ENCODE results near the gene SH2D5. TPM values are rescaled to one million over a fixed set of nuclear protein-coding genes. Genes with fewer than 3 reads are reported as not detected.

SH2D5 gene
- total RNA-seq, 2 experiments from 2014 or later = 0.68 TPM; not detected in 1

- BruUV-seq (replicated peaks) = no TSS peak
Observed at GRCh38 chr1:20725189-20726117, 7.0 kb downstream of the SH2D5 start.

DNA sequence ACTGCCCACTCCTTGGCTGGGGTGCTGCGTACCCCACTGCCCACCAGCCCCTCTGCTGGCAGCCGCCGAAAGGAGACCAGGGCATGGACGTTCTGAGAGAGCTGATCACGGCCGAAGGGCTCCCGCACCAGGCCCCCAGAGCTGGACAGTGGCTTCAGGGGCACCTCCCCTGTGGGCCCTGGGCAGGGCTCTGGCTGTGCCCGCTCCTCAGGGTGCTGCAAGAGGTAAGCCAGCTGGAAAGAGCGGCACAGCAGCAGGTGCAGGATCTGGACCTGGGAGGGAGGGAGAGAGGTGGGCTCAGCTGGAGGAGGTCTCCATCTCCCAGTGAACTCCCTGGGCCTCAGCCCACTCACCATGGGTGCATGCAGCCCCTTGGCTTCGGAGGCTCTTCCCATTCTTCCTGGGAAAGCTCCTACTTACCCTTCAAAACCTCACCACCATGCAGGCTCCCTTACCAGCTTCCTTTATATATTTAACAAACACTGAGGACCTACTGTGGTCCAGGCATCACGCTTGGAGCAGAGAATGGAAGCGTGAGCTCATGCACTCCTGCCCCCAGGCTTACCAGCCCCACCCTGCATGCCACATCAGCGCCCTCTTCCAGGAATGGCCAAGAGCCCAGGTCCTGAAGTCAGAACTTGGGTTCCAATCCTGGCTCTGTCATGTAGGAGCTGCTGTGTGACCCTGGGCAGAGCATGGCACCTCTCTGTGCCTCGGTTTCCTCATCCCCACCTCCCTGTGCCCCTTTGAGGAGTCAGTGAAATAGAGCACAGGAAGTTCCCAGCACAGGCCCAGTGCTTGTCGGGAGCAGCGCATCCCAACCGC lies 7.9 kb downstream of the SH2D5 start:
- CTCF ChIA-PET (ENCODE audit: unreplicated experiment) = no interaction called here
- H4K20me1 ChIP-seq (ENCODE audit: insufficient read depth, low read length) = no peaks in the 10 kb centered on the region
- TF ChIP-seq, protein P1, sequence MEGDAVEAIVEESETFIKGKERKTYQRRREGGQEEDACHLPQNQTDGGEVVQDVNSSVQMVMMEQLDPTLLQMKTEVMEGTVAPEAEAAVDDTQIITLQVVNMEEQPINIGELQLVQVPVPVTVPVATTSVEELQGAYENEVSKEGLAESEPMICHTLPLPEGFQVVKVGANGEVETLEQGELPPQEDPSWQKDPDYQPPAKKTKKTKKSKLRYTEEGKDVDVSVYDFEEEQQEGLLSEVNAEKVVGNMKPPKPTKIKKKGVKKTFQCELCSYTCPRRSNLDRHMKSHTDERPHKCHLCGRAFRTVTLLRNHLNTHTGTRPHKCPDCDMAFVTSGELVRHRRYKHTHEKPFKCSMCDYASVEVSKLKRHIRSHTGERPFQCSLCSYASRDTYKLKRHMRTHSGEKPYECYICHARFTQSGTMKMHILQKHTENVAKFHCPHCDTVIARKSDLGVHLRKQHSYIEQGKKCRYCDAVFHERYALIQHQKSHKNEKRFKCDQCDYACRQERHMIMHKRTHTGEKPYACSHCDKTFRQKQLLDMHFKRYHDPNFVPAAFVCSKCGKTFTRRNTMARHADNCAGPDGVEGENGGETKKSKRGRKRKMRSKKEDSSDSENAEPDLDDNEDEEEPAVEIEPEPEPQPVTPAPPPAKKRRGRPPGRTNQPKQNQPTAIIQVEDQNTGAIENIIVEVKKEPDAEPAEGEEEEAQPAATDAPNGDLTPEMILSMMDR (conservative IDR thresholded peaks at IDR 0.05; ENCODE audit: low read length) = no peak
- no peak for TF ChIP-seq EZH2phosphoT487 (IDR thresholded peaks at IDR 0.05; ENCODE audit: borderline replicate concordance, low read depth, low read length)

More at GRCh38 chr1:20725189-20726117, 7.0 kb downstream of the SH2D5 start:
- no peak overlapping the region for H3K4me3 ChIP-seq (ENCODE audit: low read depth, low read length, poor library complexity, severe bottlenecking)
- no peak for DNase-seq (ENCODE audit: low spot score)
- ChIA-PET POLR2A (no interaction called here), CTCF (ENCODE audit: unreplicated experiment) (no interaction called here)
- no peaks in the 10 kb centered on the region for H3K79me2 ChIP-seq (ENCODE audit: insufficient read depth, low read depth, low read length)
- H3K4me2 ChIP-seq (ENCODE audit: low read length) = no peak overlapping the region
- intact Hi-C loops (cut with micrococcal nuclease; ENCODE audit: unreplicated experiment) = no loop called here
- H3K9me2 ChIP-seq (ENCODE audit: insufficient read depth, low read length) = no peaks in the 10 kb centered on the region
- no peaks in the 10 kb centered on the region for H3K4me1 ChIP-seq (ENCODE audit: insufficient read depth, low read length, poor library complexity, severe bottlenecking)
- TF ChIP-seq EZH2phosphoT487 (IDR thresholded peaks at IDR 0.05; ENCODE audit: borderline replicate concordance, low read depth, low read length) = no peak
- TF ChIP-seq, protein P1 (conservative IDR thresholded peaks at IDR 0.05; ENCODE audit: low read length) = no peak
- H3K36me3 ChIP-seq (ENCODE audit: insufficient read depth, low read length) = no peaks in the 10 kb centered on the region
- H3K9me3 ChIP-seq (ENCODE audit: low read length) = no peaks in the 10 kb centered on the region
- no peak overlapping the region for H2AFZ ChIP-seq (ENCODE audit: low read length)
- no peaks in the 10 kb centered on the region for H4K20me1 ChIP-seq (ENCODE audit: insufficient read depth, low read length)
- H3K27ac ChIP-seq (ENCODE audit: low read depth, low read length, poor library complexity, severe bottlenecking) = no peak overlapping the region

More for the DNA sequence above, 7.9 kb downstream of the SH2D5 start:
- Histone ChIP-seq H3K27ac (ENCODE audit: low read depth, low read length, poor library complexity, severe bottlenecking) (no peak overlapping the region), H3K4me1 (ENCODE audit: insufficient read depth, low read length, poor library complexity, severe bottlenecking) (no peaks in the 10 kb centered on the region), H3K4me2 (ENCODE audit: low read length) (no peak overlapping the region), H3K36me3 (ENCODE audit: insufficient read depth, low read length) (no peaks in the 10 kb centered on the region), H3K79me2 (ENCODE audit: insufficient read depth, low read depth, low read length) (no peaks in the 10 kb centered on the region), H3K9me2 (ENCODE audit: insufficient read depth, low read length) (no peaks in the 10 kb centered on the region), H3K9me3 (ENCODE audit: low read length) (no peaks in the 10 kb centered on the region), H2AFZ (ENCODE audit: low read length) (no peak overlapping the region), H3K4me3 (ENCODE audit: low read depth, low read length, poor library complexity, severe bottlenecking) (no peak overlapping the region)
- no TSS peak for BruUV-seq (replicated peaks)
- POLR2A ChIA-PET = no interaction called here
- no peak for DNase-seq (ENCODE audit: low spot score)
- intact Hi-C loops (cut with micrococcal nuclease; ENCODE audit: unreplicated experiment) = no loop called here

All from OCI-LY7 (cell line).